ENCODE data around the gene TENT4B. TPM values are rescaled to one million over a fixed set of nuclear protein-coding genes. Genes with fewer than 3 reads are reported as not detected.
A peak's percentile ranks its signal among the peaks of the same experiment; 100 is the strongest.

TENT4B gene
- total RNA-seq, 1 donor from 2014 or later, result 5.7 TPM

- no peaks in the 10 kb centered on the region for H3K27me3 ChIP-seq (ENCODE audit: control insufficient read depth in 3 of 3, insufficient read depth in 3 of 3, low read length in 3 of 3)
- no peak overlapping the region for H3K9ac ChIP-seq (ENCODE audit: low read depth in 1 of 3, low read length in 3 of 3)
- H3K36me3 ChIP-seq (ENCODE audit: control insufficient read depth in 3 of 3, insufficient read depth in 3 of 3, low read length in 3 of 3), result no peaks in the 10 kb centered on the region
- no peak overlapping the region for H3K27ac ChIP-seq (ENCODE audit: low read depth, low read length)
- no peak overlapping the region for H3K4me3 ChIP-seq (ENCODE audit: low read length in 3 of 3)
- no peaks in the 10 kb centered on the region for H3K4me1 ChIP-seq (ENCODE audit: control insufficient read depth in 3 of 3, insufficient read depth in 3 of 3, low read length in 3 of 3)
- no peaks in the 10 kb centered on the region for H3K9me3 ChIP-seq (ENCODE audit: control insufficient read depth in 3 of 3, low read length in 3 of 3)
Measured at GRCh38 chr16:50192386-50193050, 39.4 kb downstream of the TENT4B start.

GRCh38 chr16:50193594-50193993, 40.5 kb downstream of the TENT4B start:
- Histone ChIP-seq H3K36me3 (ENCODE audit: control insufficient read depth in 3 of 3, insufficient read depth in 3 of 3, low read length in 3 of 3) (no peaks in the 10 kb centered on the region), H3K4me1 (ENCODE audit: control insufficient read depth in 3 of 3, insufficient read depth in 3 of 3, low read length in 3 of 3) (no peaks in the 10 kb centered on the region), H3K4me3 (ENCODE audit: low read length in 3 of 3) (no peak overlapping the region), H3K9me3 (ENCODE audit: control insufficient read depth in 3 of 3, low read length in 3 of 3) (no peaks in the 10 kb centered on the region), H3K27ac (ENCODE audit: low read depth, low read length) (no peak overlapping the region), H3K27me3 (ENCODE audit: control insufficient read depth in 3 of 3, insufficient read depth in 3 of 3, low read length in 3 of 3) (no peaks in the 10 kb centered on the region), H3K9ac (ENCODE audit: low read depth in 1 of 3, low read length in 3 of 3) (no peak overlapping the region)

GRCh38 chr16:50195276-50195675, 42.2 kb downstream of the TENT4B start:
- Histone ChIP-seq H3K9me3 (ENCODE audit: control insufficient read depth in 3 of 3, low read length in 3 of 3) (no peaks in the 10 kb centered on the region), H3K36me3 (ENCODE audit: control insufficient read depth in 3 of 3, insufficient read depth in 3 of 3, low read length in 3 of 3) (no peaks in the 10 kb centered on the region), H3K27me3 (ENCODE audit: control insufficient read depth in 3 of 3, insufficient read depth in 3 of 3, low read length in 3 of 3) (no peaks in the 10 kb centered on the region), H3K4me3 (ENCODE audit: low read length in 3 of 3) (no peak overlapping the region), H3K4me1 (ENCODE audit: control insufficient read depth in 3 of 3, insufficient read depth in 3 of 3, low read length in 3 of 3) (peaks cover 0 to 7% (median 6%) of the 10 kb centered on the region in 3 donors), H3K27ac (ENCODE audit: low read depth, low read length) (no peak overlapping the region), H3K9ac (ENCODE audit: low read depth in 1 of 3, low read length in 3 of 3) (peak overlapping the region in 1 of 3 donors; percentile 38)

GRCh38 chr16:50195756-50196155, 42.6 kb downstream of the TENT4B start:
- Histone ChIP-seq H3K9ac (ENCODE audit: low read depth in 1 of 3, low read length in 3 of 3) (no peak overlapping the region), H3K36me3 (ENCODE audit: control insufficient read depth in 3 of 3, insufficient read depth in 3 of 3, low read length in 3 of 3) (no peaks in the 10 kb centered on the region), H3K4me3 (ENCODE audit: low read length in 3 of 3) (no peak overlapping the region), H3K27ac (ENCODE audit: low read depth, low read length) (no peak overlapping the region), H3K9me3 (ENCODE audit: control insufficient read depth in 3 of 3, low read length in 3 of 3) (no peaks in the 10 kb centered on the region), H3K4me1 (ENCODE audit: control insufficient read depth in 3 of 3, insufficient read depth in 3 of 3, low read length in 3 of 3) (peaks cover 0 to 7% (median 6%) of the 10 kb centered on the region in 3 donors), H3K27me3 (ENCODE audit: control insufficient read depth in 3 of 3, insufficient read depth in 3 of 3, low read length in 3 of 3) (no peaks in the 10 kb centered on the region)

- H3K4me3 ChIP-seq (ENCODE audit: low read length in 3 of 3), result no peak overlapping the region
- no peaks in the 10 kb centered on the region for H3K27me3 ChIP-seq (ENCODE audit: control insufficient read depth in 3 of 3, insufficient read depth in 3 of 3, low read length in 3 of 3)
- H3K27ac ChIP-seq (ENCODE audit: low read depth, low read length), result no peak overlapping the region
- H3K9me3 ChIP-seq (ENCODE audit: control insufficient read depth in 3 of 3, low read length in 3 of 3), result no peaks in the 10 kb centered on the region
- no peaks in the 10 kb centered on the region for H3K36me3 ChIP-seq (ENCODE audit: control insufficient read depth in 3 of 3, insufficient read depth in 3 of 3, low read length in 3 of 3)
- H3K9ac ChIP-seq (ENCODE audit: low read depth in 1 of 3, low read length in 3 of 3), result no peak overlapping the region
- peaks cover 1 to 7% (median 6%) of the 10 kb centered on the region in 3 donors for H3K4me1 ChIP-seq (ENCODE audit: control insufficient read depth in 3 of 3, insufficient read depth in 3 of 3, low read length in 3 of 3)
Measured at GRCh38 chr16:50197582-50197981, 44.5 kb downstream of the TENT4B start.

- Histone ChIP-seq H3K4me3 (ENCODE audit: low read length in 3 of 3) (no peak overlapping the region), H3K36me3 (ENCODE audit: control insufficient read depth in 3 of 3, insufficient read depth in 3 of 3, low read length in 3 of 3) (no peaks in the 10 kb centered on the region), H3K4me1 (ENCODE audit: control insufficient read depth in 3 of 3, insufficient read depth in 3 of 3, low read length in 3 of 3) (peaks cover 6 to 13% (median 11%) of the 10 kb centered on the region in 3 donors), H3K27ac (ENCODE audit: low read depth, low read length) (no peak overlapping the region), H3K27me3 (ENCODE audit: control insufficient read depth in 3 of 3, insufficient read depth in 3 of 3, low read length in 3 of 3) (no peaks in the 10 kb centered on the region), H3K9ac (ENCODE audit: low read depth in 1 of 3, low read length in 3 of 3) (no peak overlapping the region), H3K9me3 (ENCODE audit: control insufficient read depth in 3 of 3, low read length in 3 of 3) (no peaks in the 10 kb centered on the region)
Measured at GRCh38 chr16:50198802-50199403, 45.8 kb downstream of the TENT4B start.

GRCh38 chr16:50201787-50202186, 48.7 kb downstream of the TENT4B start:
- Histone ChIP-seq H3K9ac (ENCODE audit: low read depth in 1 of 3, low read length in 3 of 3) (no peak overlapping the region), H3K27me3 (ENCODE audit: control insufficient read depth in 3 of 3, insufficient read depth in 3 of 3, low read length in 3 of 3) (no peaks in the 10 kb centered on the region), H3K36me3 (ENCODE audit: control insufficient read depth in 3 of 3, insufficient read depth in 3 of 3, low read length in 3 of 3) (no peaks in the 10 kb centered on the region), H3K4me3 (ENCODE audit: low read length in 3 of 3) (no peak overlapping the region), H3K4me1 (ENCODE audit: control insufficient read depth in 3 of 3, insufficient read depth in 3 of 3, low read length in 3 of 3) (peaks cover 8 to 23% (median 13%) of the 10 kb centered on the region in 3 donors), H3K27ac (ENCODE audit: low read depth, low read length) (peak overlapping the region; percentile 37), H3K9me3 (ENCODE audit: control insufficient read depth in 3 of 3, low read length in 3 of 3) (no peaks in the 10 kb centered on the region)

GRCh38 chr16:50202926-50203624, 50.0 kb downstream of the TENT4B start:
- Histone ChIP-seq H3K9ac (ENCODE audit: low read depth in 1 of 3, low read length in 3 of 3) (no peak overlapping the region), H3K27me3 (ENCODE audit: control insufficient read depth in 3 of 3, insufficient read depth in 3 of 3, low read length in 3 of 3) (no peaks in the 10 kb centered on the region), H3K36me3 (ENCODE audit: control insufficient read depth in 3 of 3, insufficient read depth in 3 of 3, low read length in 3 of 3) (no peaks in the 10 kb centered on the region), H3K4me1 (ENCODE audit: control insufficient read depth in 3 of 3, insufficient read depth in 3 of 3, low read length in 3 of 3) (peaks cover 17 to 32% (median 20%) of the 10 kb centered on the region in 3 donors), H3K27ac (ENCODE audit: low read depth, low read length) (peak overlapping the region; percentile 50), H3K4me3 (ENCODE audit: low read length in 3 of 3) (no peak overlapping the region), H3K9me3 (ENCODE audit: control insufficient read depth in 3 of 3, low read length in 3 of 3) (no peaks in the 10 kb centered on the region)

- no peak overlapping the region for H3K4me3 ChIP-seq (ENCODE audit: low read length in 3 of 3)
- no peaks in the 10 kb centered on the region for H3K27me3 ChIP-seq (ENCODE audit: control insufficient read depth in 3 of 3, insufficient read depth in 3 of 3, low read length in 3 of 3)
- peaks cover 23 to 38% (median 26%) of the 10 kb centered on the region in 3 donors for H3K4me1 ChIP-seq (ENCODE audit: control insufficient read depth in 3 of 3, insufficient read depth in 3 of 3, low read length in 3 of 3)
- no peaks in the 10 kb centered on the region for H3K9me3 ChIP-seq (ENCODE audit: control insufficient read depth in 3 of 3, low read length in 3 of 3)
- peak overlapping the region; percentile 50 for H3K27ac ChIP-seq (ENCODE audit: low read depth, low read length)
- H3K36me3 ChIP-seq (ENCODE audit: control insufficient read depth in 3 of 3, insufficient read depth in 3 of 3, low read length in 3 of 3), result no peaks in the 10 kb centered on the region
- H3K9ac ChIP-seq (ENCODE audit: low read depth in 1 of 3, low read length in 3 of 3), result no peak overlapping the region
Measured at GRCh38 chr16:50203681-50204080, 50.6 kb downstream of the TENT4B start.

Data from skeletal muscle tissue (tissue), 4 donors.